ENCODE measurements around the gene PI4KA.
"Not testable (repeated sequence)": the region's sequence is repeated elsewhere in the genome, so short reads cannot be mapped to it uniquely, and the experiment has no call there.

- TF ChIP-seq POLR2A, CTCF, POLR2AphosphoS5 (IDR thresholded peaks at IDR 0.05): not testable (repeated sequence)
Observed at GRCh38 chr22:20685764-20686163, 172.8 kb downstream of the PI4KA start.
